IMR-90 (cell line): ENCODE data around the gene CXCL12. TPM values are rescaled to one million over a fixed set of nuclear protein-coding genes. Genes with fewer than 3 reads are reported as not detected.

Experiments
- ATAC-seq: fragments of 200-7000 bp; cut with Tn5 transposase; 2 replicates; pipeline ENCODE4 v1.9.1; 2020; ENCODE audit warnings: low read depth, mild to moderate bottlenecking, moderate library complexity
- BruUV-seq: library from RNA; stranded (reverse); fragments of 400-500 nt; replicated peaks from 2 replicates; lab custom pipeline; 2021; lab: Mats Ljungman, UMichigan
- CTCF ChIA-PET: fragments of 300-600 bp; formaldehyde crosslinking; extraction: SDS; loops from one replicate; lab custom pipeline; 2021; ENCODE audit warnings: antibody characterized with exemption; lab: Yijun Ruan, JAX
- POLR2A ChIA-PET: fragments of 300-600 bp; sonication (Branson Sonifier 250); formaldehyde crosslinking; loops from one replicate; lab custom pipeline; 2022; ENCODE audit warnings: antibody characterized with exemption; ENCODE audit not compliant: unreplicated experiment; lab: Charles Lee
- DNase-seq: peaks from one replicate; pipeline ENCODE4 v3.0.0; 2013
- H2AFZ ChIP-seq: replicated peaks from 2 replicates; pipeline ENCODE3; 2013; ENCODE audit warnings: low read length, mild to moderate bottlenecking; ENCODE audit not compliant: poor library complexity
- H2AK5ac ChIP-seq: 2 replicates; pipeline ENCODE4 v1.6.1; 2013; ENCODE audit warnings: low read depth, low read length, inconsistent platforms
- H2AK9ac ChIP-seq: replicated peaks from 2 replicates; pipeline ENCODE3; 2013; ENCODE audit warnings: mild to moderate bottlenecking, low read depth, low read length, moderate library complexity; ENCODE audit not compliant: poor library complexity
- H2BK120ac ChIP-seq: 2 replicates; pipeline ENCODE4 v1.6.1; 2013; ENCODE audit warnings: low read depth, low read length, inconsistent platforms
- H2BK15ac ChIP-seq: 3 replicates; pipeline ENCODE4 v1.6.1; 2013; ENCODE audit warnings: low read depth, low read length, inconsistent platforms
- H2BK20ac ChIP-seq: 2 replicates; pipeline ENCODE4 v1.6.1; 2013; ENCODE audit warnings: low read depth, mild to moderate bottlenecking, inconsistent platforms, low read length, moderate library complexity
- H2BK5ac ChIP-seq: 2 replicates; pipeline ENCODE4 v1.6.1; 2013; ENCODE audit warnings: mild to moderate bottlenecking, low read depth, low read length, inconsistent platforms; ENCODE audit not compliant: poor library complexity, severe bottlenecking
- H3K14ac ChIP-seq: replicated peaks from 2 replicates; pipeline ENCODE4 v1.6.1; 2013; ENCODE audit warnings: low read depth, low read length, inconsistent platforms
- H3K18ac ChIP-seq: 2 replicates; pipeline ENCODE4 v1.6.1; 2013; ENCODE audit warnings: low read depth, low read length, control low read depth
- H3K23ac ChIP-seq: 2 replicates; pipeline ENCODE4 v1.6.1; 2013; ENCODE audit warnings: low read depth, low read length, inconsistent platforms
- H3K27ac ChIP-seq: 2 replicates; pipeline ENCODE4 v1.5.1; 2013; ENCODE audit warnings: mild to moderate bottlenecking, control low read depth, low read length; ENCODE audit not compliant: insufficient read depth
- H3K27me3 ChIP-seq: 2 replicates; pipeline ENCODE4 v1.6.1; 2013; ENCODE audit warnings: low read length; ENCODE audit not compliant: control insufficient read depth, insufficient read depth
- H3K36me3 ChIP-seq: 2 replicates; pipeline ENCODE4 v1.6.1; 2013; ENCODE audit warnings: low read length, mixed read lengths; ENCODE audit not compliant: control insufficient read depth, insufficient read depth
- H3K4ac ChIP-seq: 2 replicates; pipeline ENCODE4 v1.6.1; 2013; ENCODE audit warnings: low read depth, low read length, inconsistent platforms
- H3K4me1 ChIP-seq: 2 replicates; pipeline ENCODE4 v1.6.1; 2013; ENCODE audit warnings: low read length, mixed read lengths; ENCODE audit not compliant: control insufficient read depth, insufficient read depth
- H3K4me2 ChIP-seq: 2 replicates; pipeline ENCODE4 v1.6.1; 2013; ENCODE audit warnings: low read depth, mild to moderate bottlenecking, control low read depth, low read length, moderate library complexity
- H3K4me3 ChIP-seq: 2 replicates; pipeline ENCODE4 v1.5.1; 2013; ENCODE audit warnings: low read depth, mild to moderate bottlenecking, control low read depth, low read length, moderate library complexity; ENCODE audit not compliant: insufficient read depth
- H3K56ac ChIP-seq: 2 replicates; pipeline ENCODE4 v1.6.1; 2013; ENCODE audit warnings: low read length, inconsistent platforms; ENCODE audit not compliant: insufficient read depth; ENCODE audit errors: extremely low read depth
- H3K79me1 ChIP-seq, 2 experiments: 2 replicates each; pipeline ENCODE4 v1.6.1; 2013; ENCODE audit warnings: low read length in 2 of 2, inconsistent platforms in 1 of 2, low read depth in 1 of 2
- H3K9ac ChIP-seq: 2 replicates; pipeline ENCODE4 v1.6.1; 2013; ENCODE audit warnings: low read depth, low read length, control low read depth
- H3K9me1 ChIP-seq: 2 replicates; pipeline ENCODE4 v1.6.1; 2013; ENCODE audit warnings: low read length, inconsistent platforms; ENCODE audit not compliant: insufficient read depth
- H3K9me3 ChIP-seq: 2 replicates; pipeline ENCODE4 v1.6.1; 2013; ENCODE audit warnings: low read length; ENCODE audit not compliant: control insufficient read depth, insufficient read depth
- H4K20me1 ChIP-seq: 2 replicates; pipeline ENCODE4 v1.6.1; 2013; ENCODE audit warnings: low read length, inconsistent platforms; ENCODE audit not compliant: insufficient read depth
- H4K5ac ChIP-seq: 2 replicates; pipeline ENCODE4 v1.6.1; 2013; ENCODE audit warnings: mild to moderate bottlenecking, low read depth, low read length, control low read depth
- H4K8ac ChIP-seq, 2 experiments: 2 replicates each; pipeline ENCODE4 v1.6.1; 2013; ENCODE audit warnings: low read depth in 2 of 2, low read length in 2 of 2, control low read depth in 1 of 2, inconsistent platforms in 1 of 2
- H4K91ac ChIP-seq: 2 replicates; pipeline ENCODE4 v1.6.1; 2013; ENCODE audit warnings: low read depth, low read length, inconsistent platforms; ENCODE audit not compliant: insufficient read depth
- BHLHE40 ChIP-seq: fragments of 150-350 bp; IDR thresholded peaks from 2 replicates; pipeline ENCODE4 v1.6.1; 2016; ENCODE audit warnings: mild to moderate bottlenecking, low read depth, low read length
- CEBPB ChIP-seq: IDR thresholded peaks from 2 replicates; pipeline ENCODE4 v1.6.1; 2012; ENCODE audit warnings: low read depth, low read length, improper control_type of control experiment
- CHD1 ChIP-seq: IDR thresholded peaks from 2 replicates; pipeline ENCODE4 v1.6.1; 2012; ENCODE audit warnings: low read depth, low read length, improper control_type of control experiment
- FOS ChIP-seq: fragments of 150-350 bp; IDR thresholded peaks from 2 replicates; pipeline ENCODE4 v1.6.1; 2016; ENCODE audit warnings: low read depth, low read length
- NFE2L2 ChIP-seq: fragments of 150-350 bp; IDR thresholded peaks from 2 replicates; pipeline ENCODE4 v1.6.1; 2016; ENCODE audit warnings: low read depth, mild to moderate bottlenecking, low read length
- RAD21 ChIP-seq: IDR thresholded peaks from 2 replicates; pipeline ENCODE4 v1.6.1; 2012; ENCODE audit warnings: low read length, improper control_type of control experiment
- RFX5 ChIP-seq: IDR thresholded peaks from 2 replicates; pipeline ENCODE4 v1.8.0; 2012; ENCODE audit warnings: low read depth, mild to moderate bottlenecking, low read length, moderate library complexity
- SMC3 ChIP-seq: fragments of 150-350 bp; IDR thresholded peaks from 2 replicates; pipeline ENCODE4 v1.6.1; 2016; ENCODE audit warnings: low read depth, mild to moderate bottlenecking, antibody characterized with exemption, low read length, moderate library complexity
- USF2 ChIP-seq: fragments of 150-350 bp; IDR thresholded peaks from 2 replicates; pipeline ENCODE4 v1.6.1; 2017; ENCODE audit warnings: mild to moderate bottlenecking, antibody characterized with exemption, low read length, low read depth
- WGBS, 2 experiments: methylation state at CpG; one replicate each; pipeline versions ENCODE4 v1.1.5 to v1.1.7; 2013; ENCODE audit warnings: missing lambda C conversion rate in 2 of 2; ENCODE audit not compliant: insufficient read length in 1 of 2; ENCODE audit errors: extremely low coverage in 2 of 2; 5-methylcytosine and 5-hydroxymethylcytosine counted together
- dilution Hi-C: fragments of 300-500 bp; cut with HindIII; formaldehyde crosslinking; loops from one replicate; pipeline ENCODE4 v1.14.3; 2018; ENCODE audit warnings: low sequenced_read_pairs; ENCODE audit not compliant: unreplicated experiment
- in situ Hi-C: fragments of 300-500 bp; cut with MboI; formaldehyde crosslinking; loops from 3 replicates; pipeline ENCODE4 v1.14.3; 2019; ENCODE audit warnings: low sequenced_read_pairs, inconsistent platforms, mixed read lengths
- intact Hi-C: fragments of 100-400 bp; cut with micrococcal nuclease; formaldehyde crosslinking; loops from 2 replicates; pipeline ENCODE4 v1.10.0; 2022
- polyA plus RNA-seq, 3 experiments: library from polyadenylated mRNA; depleted of rRNA; stranded (reverse); fragments of >200 nt; gene quantifications; 2 replicates each; pipeline ENCODE4 v1.2.3, GENCODE V29; 2012; ENCODE audit warnings: low replicate concordance in 1 of 3
- total RNA-seq: library from RNA; depleted of rRNA; stranded (reverse); fragments of >200 nt; gene quantifications from 2 replicates; pipeline ENCODE4 v1.2.3, GENCODE V29; 2012
- TF ChIP-seq, protein P1 (sequence below): fragments of 150-350 bp; IDR thresholded peaks from 2 replicates; pipeline ENCODE4 v1.6.1; 2016; ENCODE audit warnings: low read depth, mild to moderate bottlenecking, low read length, moderate library complexity, borderline replicate concordance

Gene CXCL12
- total and polyA plus RNA-seq, 2 of the 4 experiments (the other 2 are of a cell fraction) = 15.8 to 80.7 TPM

DNA sequence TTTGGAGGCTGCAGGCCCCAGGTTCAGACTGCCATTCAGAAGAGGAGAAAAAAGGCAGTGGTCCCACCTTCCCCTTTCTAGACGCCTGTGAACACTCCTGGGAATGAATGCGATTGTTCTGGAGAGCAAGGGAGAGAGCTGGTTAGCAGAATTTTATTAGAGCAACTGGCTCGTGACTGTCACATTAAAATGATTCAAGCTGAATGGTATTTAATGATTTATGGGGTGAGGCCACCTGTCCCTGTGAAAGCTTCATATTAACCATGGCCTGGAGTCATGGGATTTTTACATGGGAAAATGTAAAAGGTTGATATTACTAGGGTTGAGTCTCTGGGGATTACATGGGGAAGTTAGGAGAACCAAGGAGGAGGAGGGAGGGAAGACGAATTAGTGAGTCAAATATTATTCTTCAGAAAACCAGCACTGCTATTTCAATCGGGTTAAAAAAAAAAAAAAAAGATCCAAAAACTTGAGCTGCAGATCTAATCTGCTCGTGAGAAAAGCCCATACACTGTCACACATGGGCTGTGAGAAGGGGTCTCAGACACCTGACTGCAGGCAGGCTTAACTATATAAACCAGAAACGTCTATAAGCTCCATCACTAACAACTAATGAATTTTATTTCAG, 8.3 kb downstream of the CXCL12 start:
- H3K14ac ChIP-seq = no peak overlapping the region

More for the DNA sequence above, 8.3 kb downstream of the CXCL12 start:
- Histone ChIP-seq H2BK5ac (no peak overlapping the region), H3K18ac (no peak overlapping the region), H3K27ac (no peak overlapping the region), H3K9me1 (peaks cover 2% of the 10 kb centered on the region; the same call in 1 of the 2 replicates), H2BK120ac (no peak overlapping the region), H3K4me2 (no peak overlapping the region), H4K8ac (no peak overlapping the region), H4K5ac (no peak overlapping the region), H3K23ac (no peak overlapping the region), H2BK15ac (no peak overlapping the region), H2BK20ac (no peak overlapping the region), H3K4me3 (no peak overlapping the region), H2AK5ac (no peak overlapping the region), H2AFZ (no peak overlapping the region), H3K56ac (no peak overlapping the region), H3K9ac (no peak overlapping the region), H3K4me1 (no peaks in the 10 kb centered on the region), H2AK9ac (no peak overlapping the region), H3K9me3 (no peaks in the 10 kb centered on the region), H3K27me3 (no peaks in the 10 kb centered on the region), H4K20me1 (no peaks in the 10 kb centered on the region), H4K91ac (no peak overlapping the region), H3K4ac (no peak overlapping the region), H3K36me3 (peaks cover 13% of the 10 kb centered on the region; the same call in 1 of the 2 replicates), H3K79me1 (no peaks in the 10 kb centered on the region)
- in situ Hi-C loops = no loop called here
- BruUV-seq = no TSS peak
- dilution Hi-C loops = no loop called here
- ChIA-PET CTCF (interaction anchor here (0.8 to 0.9 kb wide), 2 partner anchors 9 to 18 kb away, joined by 3 to 4 read pairs; no protein-coding TSS in a partner anchor), POLR2A (interaction anchor here (0.6 kb wide), 1 partner anchor 21 kb away, joined by 3 read pairs; no protein-coding TSS in a partner anchor)
- no peak for DNase-seq
- no peak for TF ChIP-seq SMC3
- TF ChIP-seq BHLHE40 = no peak
- TF ChIP-seq USF2 = no peak
- TF ChIP-seq, protein P1, sequence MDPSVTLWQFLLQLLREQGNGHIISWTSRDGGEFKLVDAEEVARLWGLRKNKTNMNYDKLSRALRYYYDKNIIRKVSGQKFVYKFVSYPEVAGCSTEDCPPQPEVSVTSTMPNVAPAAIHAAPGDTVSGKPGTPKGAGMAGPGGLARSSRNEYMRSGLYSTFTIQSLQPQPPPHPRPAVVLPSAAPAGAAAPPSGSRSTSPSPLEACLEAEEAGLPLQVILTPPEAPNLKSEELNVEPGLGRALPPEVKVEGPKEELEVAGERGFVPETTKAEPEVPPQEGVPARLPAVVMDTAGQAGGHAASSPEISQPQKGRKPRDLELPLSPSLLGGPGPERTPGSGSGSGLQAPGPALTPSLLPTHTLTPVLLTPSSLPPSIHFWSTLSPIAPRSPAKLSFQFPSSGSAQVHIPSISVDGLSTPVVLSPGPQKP = no peak
- TF ChIP-seq FOS = no peak
- no peak for TF ChIP-seq RFX5
- TF ChIP-seq CHD1 = no peak
- no peak for TF ChIP-seq RAD21
- no peak for TF ChIP-seq NFE2L2
- no peak for TF ChIP-seq CEBPB
- WGBS, 2 experiments = no CpG with 5 or more reads among the region's 7 CpGs
- intact Hi-C loops = no loop called here
- ATAC-seq = no peak
